ENCODE results near the gene TMEM178B.
A peak's percentile ranks its signal among the peaks of the same experiment; 100 is the strongest.
"Not testable (repeated sequence)": the region's sequence is repeated elsewhere in the genome, so short reads cannot be mapped to it uniquely, and the experiment has no call there.

TMEM178B gene

GRCh38 chr7:141073641-141074161 is at the start of gene TMEM178B:
Gene TMEM178B, plus strand, starts transcription at chr7:141074064.
- no peak for DNase-seq

GRCh38 chr7:141024668-141025067 is 49.2 kb upstream of the TMEM178B start:
- DNase-seq, result no peak

DNA sequence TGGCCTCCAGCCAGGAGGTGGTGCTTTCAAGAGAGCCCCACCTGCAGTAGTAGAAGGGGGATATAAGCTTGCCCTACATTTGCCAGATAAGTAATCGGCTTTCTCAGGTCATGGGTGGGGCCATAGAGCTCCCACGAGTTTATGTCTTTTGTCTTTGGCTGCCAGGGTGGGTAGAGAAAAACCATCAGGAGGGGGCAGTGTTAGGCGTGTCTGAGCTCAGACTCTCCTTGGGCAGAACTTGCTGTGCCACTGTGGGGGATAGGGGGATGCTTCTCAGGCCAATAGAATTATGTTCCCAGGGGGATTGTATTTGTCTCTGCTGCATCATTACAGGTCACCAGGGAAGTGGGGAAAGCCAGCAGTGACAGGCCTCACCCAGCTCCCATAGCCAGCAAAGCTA is 46.8 kb upstream of the TMEM178B start:
- no peak for DNase-seq

GRCh38 chr7:141028767-141029166 is 45.1 kb upstream of the TMEM178B start:
- DNase-seq, result no peak

- not testable (repeated sequence) for DNase-seq
Measured at GRCh38 chr7:141032539-141033323, 41.1 kb upstream of the TMEM178B start.

- DNase-seq, result not testable (repeated sequence)
Measured at GRCh38 chr7:141038100-141038499, 35.8 kb upstream of the TMEM178B start.

- DNase-seq, result no peak
Measured at GRCh38 chr7:141039376-141039775, 34.5 kb upstream of the TMEM178B start.

DNA sequence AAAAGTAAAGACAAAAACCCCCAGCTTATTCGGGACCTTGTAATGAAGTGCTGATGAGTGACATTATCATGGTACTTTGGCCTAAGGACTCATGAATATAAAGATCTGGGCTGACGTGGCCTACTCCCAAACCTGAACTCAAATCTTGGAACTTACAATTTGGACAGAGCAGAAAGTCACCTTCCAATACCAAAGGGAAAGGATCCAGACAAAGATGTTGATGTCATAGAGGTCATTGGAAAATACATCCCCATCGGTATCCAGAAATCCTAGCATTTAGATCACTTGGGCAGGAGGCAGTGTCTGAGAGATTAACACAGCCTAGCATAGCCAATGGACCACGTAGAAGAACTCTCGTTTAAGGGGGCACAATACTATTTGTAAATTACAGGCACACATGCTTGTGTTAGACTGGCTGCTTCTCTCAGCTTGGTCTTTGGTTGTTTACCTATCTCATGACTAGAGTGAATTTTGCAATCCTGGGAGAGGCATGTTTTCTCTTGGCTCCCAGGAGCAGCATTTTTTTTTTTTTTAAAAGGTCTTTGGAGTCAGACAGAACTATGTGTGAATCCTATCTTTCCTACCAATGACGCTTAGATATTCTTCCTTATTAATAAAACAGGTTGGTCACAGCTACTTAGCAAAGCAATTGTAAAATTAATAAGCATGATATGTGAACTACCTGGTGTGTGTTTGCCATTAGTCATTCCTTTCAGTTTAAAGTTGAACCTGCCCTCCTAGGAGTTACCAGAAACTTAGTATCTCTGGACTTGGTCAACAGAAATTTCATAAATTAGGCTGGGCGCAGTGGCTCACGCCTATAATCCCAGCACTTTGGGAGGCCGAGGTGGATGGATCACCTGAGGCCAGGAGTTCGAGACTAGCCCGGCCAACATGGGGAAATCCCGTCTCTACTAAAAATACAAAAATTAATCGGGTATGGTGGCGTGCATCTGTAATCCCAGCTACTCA is 31.4 kb upstream of the TMEM178B start:
- no peak for DNase-seq

DNA sequence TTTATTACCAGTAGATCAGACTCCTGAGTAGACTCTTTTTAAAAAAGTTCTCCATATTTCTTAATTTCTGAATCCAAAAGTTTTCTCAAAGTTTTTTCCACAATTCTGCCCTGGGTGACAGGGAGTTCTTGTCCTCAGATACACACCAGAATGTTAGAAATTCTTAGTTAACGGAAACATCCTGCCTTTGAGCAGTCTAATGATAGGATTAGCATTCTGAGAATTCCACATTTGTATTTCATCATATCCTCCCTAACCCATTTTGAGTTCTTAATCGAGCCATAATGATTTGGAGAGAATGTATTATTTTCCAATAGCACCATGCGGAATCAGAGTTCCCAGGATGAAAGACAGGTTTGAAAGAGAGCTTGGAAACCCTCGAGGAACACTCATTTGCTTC is 30.2 kb upstream of the TMEM178B start:
- DNase-seq, result no peak

GRCh38 chr7:141045126-141045841 is 28.6 kb upstream of the TMEM178B start:
- no peak for DNase-seq

DNA sequence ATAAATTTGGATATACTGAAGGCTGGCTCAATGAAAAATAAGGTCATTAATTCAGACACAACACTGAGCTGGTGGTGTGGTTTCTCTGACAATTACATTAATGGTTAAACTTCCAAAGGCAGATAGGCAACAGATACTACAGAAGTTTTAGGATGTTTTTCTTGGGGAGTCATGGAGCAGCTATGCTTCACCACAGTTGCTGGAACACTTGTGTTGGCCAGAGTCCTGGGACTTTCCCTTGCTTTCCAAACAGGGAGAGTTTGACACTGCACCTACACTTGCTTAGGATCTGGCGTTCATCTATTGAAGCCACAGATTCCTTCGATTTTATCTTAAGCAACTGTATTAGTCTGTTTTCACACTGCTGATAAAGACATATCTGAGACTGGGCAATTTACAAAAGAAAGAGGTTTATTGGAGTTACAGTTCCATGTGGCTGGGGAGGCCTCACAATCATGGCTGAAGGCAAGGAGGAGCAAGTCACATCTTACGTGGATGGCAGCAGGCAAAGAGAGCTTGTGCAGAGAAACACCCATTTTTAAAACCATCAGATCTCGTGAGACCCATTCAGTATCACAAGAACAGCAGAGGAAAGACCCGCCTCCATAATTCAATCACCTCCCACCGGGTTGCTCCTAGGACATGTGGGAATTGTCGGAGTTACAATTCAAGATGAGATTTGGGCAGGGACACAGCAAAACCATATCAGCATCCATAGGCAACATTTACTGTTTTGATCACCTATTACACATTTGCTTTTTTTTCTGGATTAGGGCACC is 27.8 kb upstream of the TMEM178B start:
- no peak for DNase-seq

GRCh38 chr7:141053626-141054025 is 20.2 kb upstream of the TMEM178B start:
- no peak for DNase-seq

DNA sequence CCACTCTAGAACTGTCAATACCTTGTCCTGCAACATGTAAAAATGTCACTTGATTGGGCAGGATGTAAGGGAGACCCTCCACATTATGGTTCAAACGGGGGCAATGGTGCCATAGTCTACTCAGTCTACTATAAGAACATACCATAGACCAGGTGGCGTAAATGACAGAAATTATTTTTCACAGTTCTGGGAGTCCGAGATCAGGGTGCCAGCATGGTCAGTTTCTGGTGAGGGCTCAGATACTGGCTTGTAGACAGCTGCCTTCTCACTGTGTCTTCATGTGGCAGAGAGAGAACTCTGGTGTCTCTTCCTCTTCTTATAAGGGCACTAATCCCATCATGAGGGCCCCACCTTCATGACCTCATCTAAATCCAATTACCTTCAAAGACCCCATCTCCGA is 18.7 kb upstream of the TMEM178B start:
- no peak for DNase-seq

- DNase-seq, result no peak
Measured at GRCh38 chr7:141057788-141058187, 16.1 kb upstream of the TMEM178B start.

GRCh38 chr7:141067856-141068255 is 6.0 kb upstream of the TMEM178B start:
- DNase-seq, result not testable (repeated sequence)

DNA sequence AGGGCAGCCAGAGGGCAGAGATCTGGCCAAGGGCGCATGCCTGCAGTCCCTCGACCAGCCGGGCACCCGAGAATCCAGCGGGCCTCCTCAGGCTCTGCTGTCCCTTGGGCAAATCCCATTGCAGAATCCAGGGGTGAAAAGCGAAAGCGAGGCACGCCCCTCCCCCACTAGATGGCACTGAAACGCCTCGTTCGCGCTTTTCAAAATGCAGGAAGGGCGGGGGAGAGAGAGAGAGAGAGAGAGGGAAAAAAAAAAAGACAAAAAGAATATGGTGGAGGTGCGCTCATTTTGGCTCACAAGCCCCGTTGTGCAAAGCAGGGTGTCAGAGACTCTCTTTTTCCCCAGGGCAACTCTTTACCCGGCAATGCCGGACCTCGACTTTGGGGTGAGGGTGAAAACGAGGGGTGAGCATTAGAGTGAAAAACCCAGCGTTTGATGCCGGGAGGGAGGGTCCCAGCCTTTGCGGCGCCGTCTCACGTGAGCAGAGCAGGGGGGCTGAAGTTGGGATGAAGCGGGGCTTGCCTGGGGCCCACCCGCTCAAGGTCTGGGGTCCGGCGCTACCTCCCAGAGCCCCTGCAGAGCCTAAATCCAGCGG is 2.5 kb upstream of the TMEM178B start:
- peak; percentile 87 for DNase-seq

- peak; percentile 76 for DNase-seq
Measured at GRCh38 chr7:141071855-141072547, 1.9 kb upstream of the TMEM178B start.

- DNase-seq, result no peak
Measured at GRCh38 chr7:141072548-141073172, 1.2 kb upstream of the TMEM178B start.

- DNase-seq, result no peak
Measured at GRCh38 chr7:141073173-141073640, 657 bp upstream of the TMEM178B start.

All from NCI-H1694 (cell line).